Measurements from ENCODE around the gene ROR1. TPM values are rescaled to one million over a fixed set of nuclear protein-coding genes. Genes with fewer than 3 reads are reported as not detected.

Gene ROR1
- total and polyA plus RNA-seq, 9 of the 15 experiments (the other 6 are each of a cell fraction or from before 2014, with no cell fraction given): 0.02 TPM; not detected in 8

DNA sequence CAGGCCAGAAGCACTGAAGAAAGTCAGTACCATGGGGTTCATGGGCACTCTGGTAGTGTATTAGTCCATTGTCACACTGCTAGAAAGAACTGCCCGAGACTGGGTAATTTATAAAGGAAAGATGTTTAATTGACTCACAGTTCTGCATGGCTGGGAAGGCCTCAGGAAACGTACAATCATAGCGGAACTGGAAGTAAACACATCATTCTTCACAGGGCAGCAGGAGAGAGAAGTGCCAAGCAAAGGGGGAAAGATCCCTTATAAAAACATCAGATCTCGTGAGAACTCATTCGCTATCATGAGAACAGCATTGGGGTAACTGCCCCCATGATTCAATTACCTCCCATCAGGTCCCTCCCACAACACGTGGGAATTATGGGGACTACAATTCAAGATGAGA is 20.2 kb upstream of the ROR1 start (continued):
- TF ChIP-seq, protein P1, sequence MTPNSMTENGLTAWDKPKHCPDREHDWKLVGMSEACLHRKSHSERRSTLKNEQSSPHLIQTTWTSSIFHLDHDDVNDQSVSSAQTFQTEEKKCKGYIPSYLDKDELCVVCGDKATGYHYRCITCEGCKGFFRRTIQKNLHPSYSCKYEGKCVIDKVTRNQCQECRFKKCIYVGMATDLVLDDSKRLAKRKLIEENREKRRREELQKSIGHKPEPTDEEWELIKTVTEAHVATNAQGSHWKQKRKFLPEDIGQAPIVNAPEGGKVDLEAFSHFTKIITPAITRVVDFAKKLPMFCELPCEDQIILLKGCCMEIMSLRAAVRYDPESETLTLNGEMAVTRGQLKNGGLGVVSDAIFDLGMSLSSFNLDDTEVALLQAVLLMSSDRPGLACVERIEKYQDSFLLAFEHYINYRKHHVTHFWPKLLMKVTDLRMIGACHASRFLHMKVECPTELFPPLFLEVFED (CRISPR knock-in tag; conservative IDR thresholded peaks at IDR 0.05): no peak
- TF ChIP-seq NFIC (IDR thresholded peaks at IDR 0.05) (no peak), RBFOX2 (IDR thresholded peaks at IDR 0.05; ENCODE audit: low read depth, low read length) (no peak), CHD2 (IDR thresholded peaks at IDR 0.05; ENCODE audit: low read depth, low read length) (no peak), TCF7 (IDR thresholded peaks at IDR 0.05; ENCODE audit: borderline replicate concordance) (no peak), SMARCC2 (IDR thresholded peaks at IDR 0.05; ENCODE audit: low read depth) (no peak)
- TF ChIP-seq, protein P2, sequence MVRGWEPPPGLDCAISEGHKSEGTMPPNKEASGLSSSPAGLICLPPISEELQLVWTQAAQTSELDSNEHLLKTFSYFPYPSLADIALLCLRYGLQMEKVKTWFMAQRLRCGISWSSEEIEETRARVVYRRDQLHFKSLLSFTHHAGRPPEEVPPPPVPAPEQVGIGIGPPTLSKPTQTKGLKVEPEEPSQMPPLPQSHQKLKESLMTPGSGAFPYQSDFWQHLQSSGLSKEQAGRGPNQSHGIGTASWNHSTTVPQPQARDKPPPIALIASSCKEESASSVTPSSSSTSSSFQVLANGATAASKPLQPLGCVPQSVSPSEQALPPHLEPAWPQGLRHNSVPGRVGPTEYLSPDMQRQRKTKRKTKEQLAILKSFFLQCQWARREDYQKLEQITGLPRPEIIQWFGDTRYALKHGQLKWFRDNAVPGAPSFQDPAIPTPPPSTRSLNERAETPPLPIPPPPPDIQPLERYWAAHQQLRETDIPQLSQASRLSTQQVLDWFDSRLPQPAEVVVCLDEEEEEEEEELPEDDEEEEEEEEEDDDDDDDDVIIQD (CRISPR knock-in tag; IDR thresholded peaks at IDR 0.05): no peak

DNA sequence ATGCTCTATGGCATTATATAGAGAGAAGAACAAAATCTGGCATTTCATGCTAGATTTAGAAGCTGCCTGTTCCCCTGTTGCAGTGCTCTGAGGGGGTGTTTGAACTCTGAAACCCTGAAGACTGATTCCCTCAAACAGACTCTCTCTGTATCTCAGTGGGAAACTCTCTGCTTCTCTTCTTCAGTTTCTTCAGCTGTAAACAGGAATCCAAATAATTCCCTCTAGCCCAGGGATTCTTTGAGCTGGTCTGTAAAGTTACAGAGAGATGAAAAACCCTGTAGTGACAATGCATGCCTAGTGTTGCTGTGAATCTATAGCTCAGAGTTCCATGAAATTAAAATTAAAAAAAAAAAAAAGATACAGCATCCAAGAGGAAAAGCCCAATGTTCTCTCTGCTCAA is 17.0 kb upstream of the ROR1 start:
- intact Hi-C loops (cut with micrococcal nuclease): no loop called here
- no peaks in the 10 kb centered on the region for H3K9me1 ChIP-seq (ENCODE audit: control insufficient read depth, insufficient read depth, low read length)
- no peaks in the 10 kb centered on the region for H3K36me3 ChIP-seq (ENCODE audit: control insufficient read depth, insufficient read depth, low read length)
- BruUV-seq (replicated peaks): no TSS peak
- FAIRE-seq: no peak
- no peak for ATAC-seq
- ChIA-PET CTCF (ENCODE audit: low intra/inter-chr PET ratio) (no interaction called here), POLR2A (interaction anchor here (1.0 kb wide), 1 partner anchor 25 kb away, joined by 3 read pairs; no protein-coding TSS in a partner anchor)
- in situ Hi-C loops (cut with MboI): no loop called here
- no peak for DNase-seq (ENCODE audit: extremely low read depth in 1 of 4, low spot score in 3 of 4)
- no peak overlapping the region for H3K9ac ChIP-seq (ENCODE audit: insufficient read depth in 1 of 2, low read depth in 2 of 2, low read length in 2 of 2)
- no peak overlapping the region for H3K4me3 ChIP-seq
- H3K27me3 ChIP-seq (ENCODE audit: control insufficient read depth in 2 of 2, insufficient read depth in 2 of 2, low read length in 2 of 2): no peaks in the 10 kb centered on the region
- H2AFZ ChIP-seq (ENCODE audit: low read depth, low read length): no peak overlapping the region
- H3K27ac ChIP-seq (ENCODE audit: extremely low read depth, low read depth, low read length): no peak overlapping the region
- H3K79me2 ChIP-seq (ENCODE audit: control insufficient read depth, insufficient read depth, low read length): no peaks in the 10 kb centered on the region
- no peaks in the 10 kb centered on the region for H4K20me1 ChIP-seq (replicated peaks; ENCODE audit: control insufficient read depth, insufficient read depth, low read length)
- H3K4me2 ChIP-seq (ENCODE audit: insufficient read depth, low read length): no peak overlapping the region
- H3K9me3 ChIP-seq (replicated peaks; ENCODE audit: control insufficient read depth, insufficient read depth, low read depth, low read length): no peaks in the 10 kb centered on the region
- no peaks in the 10 kb centered on the region for H3K4me1 ChIP-seq (replicated peaks in 1 of 2; ENCODE audit: control insufficient read depth in 2 of 2, insufficient read depth in 2 of 2, low read length in 2 of 2)
- TF ChIP-seq HOXB6 (CRISPR knock-in tag; IDR thresholded peaks at IDR 0.05; ENCODE audit: borderline replicate concordance) (no peak), BRD4 (IDR thresholded peaks at IDR 0.05) (no peak), MTA3 (IDR thresholded peaks at IDR 0.05; ENCODE audit: borderline replicate concordance) (no peak), ELF4 (CRISPR knock-in tag; IDR thresholded peaks at IDR 0.05) (no peak), RAD21 (CRISPR knock-in tag; conservative IDR thresholded peaks at IDR 0.05 in 1 of 2, IDR thresholded peaks at IDR 0.05 in 1 of 2) (no peak), MTF1 (CRISPR knock-in tag; IDR thresholded peaks at IDR 0.05; ENCODE audit: borderline replicate concordance) (no peak), HNRNPLL (IDR thresholded peaks at IDR 0.05; ENCODE audit: low read depth, low read length, poor library complexity, severe bottlenecking) (no peak), LCOR (CRISPR knock-in tag; IDR thresholded peaks at IDR 0.05) (no peak), TAL1 (IDR thresholded peaks at IDR 0.05) (no peak), STAT5B (CRISPR knock-in tag; IDR thresholded peaks at IDR 0.05) (no peak), TGIF2 (CRISPR knock-in tag; IDR thresholded peaks at IDR 0.05) (no peak), ZNF445 (CRISPR knock-in tag; IDR thresholded peaks at IDR 0.05; ENCODE audit: low read depth) (no peak)
- TF ChIP-seq, protein P1 (CRISPR knock-in tag; conservative IDR thresholded peaks at IDR 0.05): no peak
